ENCODE data around the gene ASGR2. TPM values are rescaled to one million over a fixed set of nuclear protein-coding genes. Genes with fewer than 3 reads are reported as not detected.

ASGR2 gene
- total and polyA plus RNA-seq, 7 donors = 0.04 to 0.62 (median 0.29) TPM; not detected in 3

DNA sequence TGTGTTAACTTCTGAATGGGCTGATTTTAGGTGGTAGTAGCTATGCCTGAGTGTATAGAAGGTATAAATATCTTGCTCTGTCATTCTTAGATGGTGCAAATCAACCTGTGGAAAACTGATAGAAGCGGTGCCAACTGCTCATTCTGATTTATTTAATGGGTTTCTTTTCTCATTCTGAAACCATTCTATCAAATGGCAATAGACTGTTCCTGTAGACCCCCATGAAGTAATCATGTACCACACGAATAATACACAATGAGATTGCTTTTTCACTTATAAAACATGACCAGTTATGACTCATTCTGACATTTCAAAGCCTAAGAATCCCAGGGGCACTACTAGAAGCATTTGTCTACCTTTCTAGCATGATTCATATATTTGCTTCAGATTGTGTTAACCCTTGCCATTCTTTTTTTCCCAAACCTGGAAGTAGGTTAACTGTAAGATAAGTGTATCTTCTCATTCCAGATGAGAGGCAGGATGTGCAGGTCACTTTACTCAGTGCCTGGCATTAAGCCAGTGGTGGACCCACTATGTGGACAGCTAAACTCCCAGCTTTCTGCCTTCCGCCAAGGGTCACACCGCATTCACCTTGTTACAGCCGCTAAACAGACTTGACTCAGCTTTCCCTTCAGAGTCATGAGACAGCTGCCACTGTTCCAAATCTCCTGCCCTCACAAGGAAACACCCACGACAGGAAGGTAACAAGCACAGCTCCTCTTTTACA, 54.3 kb downstream of the ASGR2 start:
- TF ChIP-seq, protein P1, sequence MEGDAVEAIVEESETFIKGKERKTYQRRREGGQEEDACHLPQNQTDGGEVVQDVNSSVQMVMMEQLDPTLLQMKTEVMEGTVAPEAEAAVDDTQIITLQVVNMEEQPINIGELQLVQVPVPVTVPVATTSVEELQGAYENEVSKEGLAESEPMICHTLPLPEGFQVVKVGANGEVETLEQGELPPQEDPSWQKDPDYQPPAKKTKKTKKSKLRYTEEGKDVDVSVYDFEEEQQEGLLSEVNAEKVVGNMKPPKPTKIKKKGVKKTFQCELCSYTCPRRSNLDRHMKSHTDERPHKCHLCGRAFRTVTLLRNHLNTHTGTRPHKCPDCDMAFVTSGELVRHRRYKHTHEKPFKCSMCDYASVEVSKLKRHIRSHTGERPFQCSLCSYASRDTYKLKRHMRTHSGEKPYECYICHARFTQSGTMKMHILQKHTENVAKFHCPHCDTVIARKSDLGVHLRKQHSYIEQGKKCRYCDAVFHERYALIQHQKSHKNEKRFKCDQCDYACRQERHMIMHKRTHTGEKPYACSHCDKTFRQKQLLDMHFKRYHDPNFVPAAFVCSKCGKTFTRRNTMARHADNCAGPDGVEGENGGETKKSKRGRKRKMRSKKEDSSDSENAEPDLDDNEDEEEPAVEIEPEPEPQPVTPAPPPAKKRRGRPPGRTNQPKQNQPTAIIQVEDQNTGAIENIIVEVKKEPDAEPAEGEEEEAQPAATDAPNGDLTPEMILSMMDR (IDR thresholded peaks at IDR 0.05) = no peak
- Histone ChIP-seq H3K9me3 (no peaks in the 10 kb centered on the region), H3K36me3 (ENCODE audit: insufficient read depth in 1 of 2, low read depth in 1 of 2) (no peaks in the 10 kb centered on the region), H3K4me1 (no peaks in the 10 kb centered on the region), H3K27ac (no peak overlapping the region), H3K27me3 (ENCODE audit: insufficient read depth in 3 of 3, low read length in 2 of 3) (peaks cover 0 to 33% (median 0%) of the 10 kb centered on the region in 3 donors), H3K4me3 (no peak overlapping the region)
- no peak for DNase-seq
- WGBS, 3 donors = 42 to 49% (median 47%) methylated on average over 6 of the region's 6 CpGs
- intact Hi-C loops (cut with DNase I) = no loop called here
- ATAC-seq = no peak

DNA sequence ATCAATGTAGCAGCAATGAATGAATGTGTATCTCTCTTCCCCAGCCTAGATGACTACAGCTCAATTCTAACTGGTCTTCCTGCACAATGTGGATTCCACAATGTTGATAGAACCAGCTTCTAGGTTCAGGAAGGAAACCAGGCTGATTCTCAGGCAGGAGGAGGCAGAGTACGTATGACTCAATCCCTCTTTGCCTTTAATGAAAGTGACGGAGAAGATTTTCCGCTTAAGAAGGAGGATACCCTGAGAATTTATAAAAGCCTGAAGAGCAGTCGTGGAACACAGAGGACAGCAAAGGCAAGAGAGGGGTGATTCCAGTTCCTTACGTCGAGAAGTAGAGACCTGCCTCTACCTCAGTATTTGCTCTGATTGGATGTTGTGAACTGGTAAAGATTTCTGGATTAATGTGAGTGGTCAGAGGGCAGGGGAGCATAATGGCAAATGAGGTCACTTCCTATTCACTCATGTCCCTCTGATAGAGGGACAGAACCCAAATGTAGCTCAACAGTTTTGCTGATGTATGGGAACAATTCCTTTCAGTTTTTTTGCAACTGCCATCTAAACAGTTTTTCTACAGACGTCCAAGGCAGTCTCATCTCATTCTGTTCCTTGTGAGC, 55.7 kb downstream of the ASGR2 start:
- no peak overlapping the region for H3K4me3 ChIP-seq
- DNase-seq (no peak), ATAC-seq (no peak)
- no peaks in the 10 kb centered on the region for H3K36me3 ChIP-seq (ENCODE audit: insufficient read depth in 1 of 2, low read depth in 1 of 2)
- TF ChIP-seq, protein P1 (IDR thresholded peaks at IDR 0.05) = no peak
- no peaks in the 10 kb centered on the region for H3K9me3 ChIP-seq
- 53 to 56% (median 56%) methylated on average over 7 of the region's 7 CpGs for WGBS, 3 donors
- H3K27ac ChIP-seq = no peak overlapping the region
- intact Hi-C loops (cut with DNase I) = no loop called here
- no peaks in the 10 kb centered on the region for H3K4me1 ChIP-seq
- H3K27me3 ChIP-seq (ENCODE audit: insufficient read depth in 3 of 3, low read length in 2 of 3) = peaks cover 0 to 26% (median 0%) of the 10 kb centered on the region in 3 donors

DNA sequence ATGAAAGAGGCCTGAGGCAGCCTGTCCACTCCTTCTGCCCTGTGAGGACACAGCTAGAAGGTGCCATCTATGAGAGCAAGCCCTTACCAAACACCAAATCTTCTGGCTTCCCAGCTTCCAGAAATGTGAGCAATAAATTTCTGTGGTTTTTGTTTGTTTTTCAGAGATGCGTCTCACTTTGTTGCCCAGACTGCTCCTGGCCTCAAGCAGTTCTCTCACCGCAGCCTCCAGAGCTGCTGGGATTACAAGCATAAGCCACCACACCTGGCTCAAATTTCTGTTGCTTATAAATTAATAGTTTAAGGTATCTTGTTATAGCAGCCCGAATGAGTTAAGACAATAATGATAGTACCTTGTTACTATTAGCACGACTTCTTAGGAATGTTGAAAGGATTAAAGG, 58.2 kb downstream of the ASGR2 start:
- whole genome bisulfite sequencing, 3 donors = 54 to 78% (median 74%) methylated on average over 4 of the region's 4 CpGs
- ATAC-seq (no peak), DNase-seq (no peak)
- no peaks in the 10 kb centered on the region for H3K4me1 ChIP-seq
- H3K27ac ChIP-seq = no peak overlapping the region
- intact Hi-C loops (cut with DNase I) = no loop called here
- H3K36me3 ChIP-seq (ENCODE audit: insufficient read depth in 1 of 2, low read depth in 1 of 2) = no peaks in the 10 kb centered on the region
- H3K9me3 ChIP-seq = no peaks in the 10 kb centered on the region
- TF ChIP-seq, protein P1 (IDR thresholded peaks at IDR 0.05) = no peak
- peaks cover 0 to 8% (median 0%) of the 10 kb centered on the region in 3 donors for H3K27me3 ChIP-seq (ENCODE audit: insufficient read depth in 3 of 3, low read length in 2 of 3)
- no peak overlapping the region for H3K4me3 ChIP-seq

Other genes with a start within 250 kb of the ASGR2 start
- gene ALOX12, start 118.8 kb downstream of the ASGR2 start, total RNA-seq = not detected
- under 1 TPM in 1 of 3 donors, not detected in 2; 0.03 TPM for gene ALOX12, start 118.8 kb downstream of the ASGR2 start, polyA plus RNA-seq
- gene RNASEK, start 102.2 kb downstream of the ASGR2 start, total RNA-seq = 100 to 1,000 TPM; 113 to 148 (median 139) TPM
- 100 to 1,000 TPM; 233 to 321 (median 236) TPM for gene RNASEK, start 102.2 kb downstream of the ASGR2 start, polyA plus RNA-seq
- 10 to 100 TPM in 2 of 4 donors, 1 to 10 TPM in 2; 6.1 to 11.9 (median 10.1) TPM for gene BCL6B, start 91.8 kb downstream of the ASGR2 start, total RNA-seq
- gene BCL6B, start 91.8 kb downstream of the ASGR2 start, polyA plus RNA-seq = 1 to 10 TPM; 2.0 to 4.4 (median 4.3) TPM
- 1 to 10 TPM in 1 of 4 donors, under 1 TPM in 3; 0.57 to 1.5 (median 0.72) TPM for gene SLC16A13, start 78.8 kb downstream of the ASGR2 start, total RNA-seq
- under 1 TPM; 0.17 to 0.40 (median 0.40) TPM for gene SLC16A13, start 78.8 kb downstream of the ASGR2 start, polyA plus RNA-seq
- gene SLC16A11, start 70.7 kb downstream of the ASGR2 start, total RNA-seq = under 1 TPM in 2 of 4 donors, not detected in 2; 0.36 to 0.42 TPM
- gene SLC16A11, start 70.7 kb downstream of the ASGR2 start, polyA plus RNA-seq = 1 to 10 TPM in 1 of 3 donors, under 1 TPM in 2; 0.34 to 1.2 (median 0.77) TPM
- 1 to 10 TPM; 1.9 to 4.9 (median 2.4) TPM for gene CLEC10A, start 34.6 kb downstream of the ASGR2 start, total RNA-seq
- 1 to 10 TPM in 1 of 3 donors, under 1 TPM in 2; 0.69 to 2.4 (median 0.87) TPM for gene CLEC10A, start 34.6 kb downstream of the ASGR2 start, polyA plus RNA-seq
- under 1 TPM in 2 of 4 donors, not detected in 2; 0.26 to 0.39 TPM for gene ASGR1, start 64.5 kb upstream of the ASGR2 start, total RNA-seq
- under 1 TPM; 0.08 to 0.23 (median 0.21) TPM for gene ASGR1, start 64.5 kb upstream of the ASGR2 start, polyA plus RNA-seq
- gene DLG4, start 105.0 kb upstream of the ASGR2 start, total RNA-seq = 1 to 10 TPM; 3.2 to 8.9 (median 5.8) TPM
- 1 to 10 TPM; 1.5 to 5.8 (median 1.8) TPM for gene DLG4, start 105.0 kb upstream of the ASGR2 start, polyA plus RNA-seq
- gene ACADVL, start 105.1 kb upstream of the ASGR2 start, total RNA-seq = 1,000 to 10,000 TPM in 3 of 4 donors, 100 to 1,000 TPM in 1; 987 to 1,310 (median 1,099) TPM
- gene ACADVL, start 105.1 kb upstream of the ASGR2 start, polyA plus RNA-seq = 1,000 to 10,000 TPM in 1 of 3 donors, 100 to 1,000 TPM in 2; 538 to 1,030 (median 946) TPM
- gene DVL2, start 119.7 kb upstream of the ASGR2 start, total RNA-seq = 10 to 100 TPM; 11.4 to 19.6 (median 13.8) TPM
- 10 to 100 TPM; 10.0 to 22.1 (median 10.0) TPM for gene DVL2, start 119.7 kb upstream of the ASGR2 start, polyA plus RNA-seq
- 10 to 100 TPM; 20.9 to 28.8 (median 27.7) TPM for gene PHF23, start 124.6 kb upstream of the ASGR2 start, total RNA-seq
- 10 to 100 TPM; 24.0 to 43.3 (median 29.4) TPM for gene PHF23, start 124.6 kb upstream of the ASGR2 start, polyA plus RNA-seq
- gene GABARAP, start 127.6 kb upstream of the ASGR2 start, total RNA-seq = 100 to 1,000 TPM; 447 to 492 (median 481) TPM
- gene GABARAP, start 127.6 kb upstream of the ASGR2 start, polyA plus RNA-seq = 100 to 1,000 TPM; 344 to 569 (median 510) TPM
- 100 to 1,000 TPM; 208 to 332 (median 254) TPM for gene CTDNEP1, start 136.9 kb upstream of the ASGR2 start, total RNA-seq
- gene CTDNEP1, start 136.9 kb upstream of the ASGR2 start, polyA plus RNA-seq = 100 to 1,000 TPM; 171 to 281 (median 196) TPM
- gene ELP5, start 137.4 kb upstream of the ASGR2 start, total RNA-seq = 10 to 100 TPM; 55.7 to 87.0 (median 74.8) TPM
- gene ELP5, start 137.4 kb upstream of the ASGR2 start, polyA plus RNA-seq = 100 to 1,000 TPM in 1 of 3 donors, 10 to 100 TPM in 2; 50.4 to 104 (median 86.0) TPM
- gene CLDN7, start 147.7 kb upstream of the ASGR2 start, total RNA-seq = 1 to 10 TPM in 2 of 4 donors, under 1 TPM in 1, not detected in 1; 0.57 to 1.0 (median 1.0) TPM
- 1 to 10 TPM in 1 of 3 donors, under 1 TPM in 2; 0.48 to 1.1 (median 0.83) TPM for gene CLDN7, start 147.7 kb upstream of the ASGR2 start, polyA plus RNA-seq
- gene SLC2A4, start 166.9 kb upstream of the ASGR2 start, total RNA-seq = 100 to 1,000 TPM in 3 of 4 donors, 10 to 100 TPM in 1; 50.9 to 257 (median 139) TPM
- 100 to 1,000 TPM in 1 of 3 donors, 10 to 100 TPM in 2; 19.4 to 127 (median 33.8) TPM for gene SLC2A4, start 166.9 kb upstream of the ASGR2 start, polyA plus RNA-seq
- gene YBX2, start 179.8 kb upstream of the ASGR2 start, total RNA-seq = 1 to 10 TPM in 1 of 4 donors, under 1 TPM in 3; 0.37 to 1.0 (median 0.75) TPM
- 1 to 10 TPM in 1 of 3 donors, under 1 TPM in 2; 0.14 to 1.8 (median 0.21) TPM for gene YBX2, start 179.8 kb upstream of the ASGR2 start, polyA plus RNA-seq
- 100 to 1,000 TPM; 293 to 730 (median 567) TPM for gene EIF5A, start 192.8 kb upstream of the ASGR2 start, total RNA-seq
- 1,000 to 10,000 TPM in 1 of 3 donors, 100 to 1,000 TPM in 2; 468 to 1,107 (median 518) TPM for gene EIF5A, start 192.8 kb upstream of the ASGR2 start, polyA plus RNA-seq
- gene GPS2, start 200.5 kb upstream of the ASGR2 start, total RNA-seq = 100 to 1,000 TPM in 1 of 4 donors, 10 to 100 TPM in 3; 71.8 to 101 (median 82.5) TPM
- 100 to 1,000 TPM; 139 to 197 (median 146) TPM for gene GPS2, start 200.5 kb upstream of the ASGR2 start, polyA plus RNA-seq
- gene NEURL4, start 214.5 kb upstream of the ASGR2 start, total RNA-seq = 10 to 100 TPM; 24.0 to 53.8 (median 32.6) TPM
- 10 to 100 TPM; 20.7 to 38.7 (median 22.9) TPM for gene NEURL4, start 214.5 kb upstream of the ASGR2 start, polyA plus RNA-seq
- 10 to 100 TPM; 12.2 to 20.7 (median 15.7) TPM for gene ACAP1, start 221.7 kb upstream of the ASGR2 start, total RNA-seq
- 10 to 100 TPM in 1 of 3 donors, 1 to 10 TPM in 2; 1.9 to 11.9 (median 2.4) TPM for gene ACAP1, start 221.7 kb upstream of the ASGR2 start, polyA plus RNA-seq
- 1 to 10 TPM; 4.5 to 5.2 (median 5.1) TPM for gene KCTD11, start 237.3 kb upstream of the ASGR2 start, total RNA-seq
- 10 to 100 TPM in 1 of 3 donors, 1 to 10 TPM in 2; 2.9 to 13.2 (median 9.9) TPM for gene KCTD11, start 237.3 kb upstream of the ASGR2 start, polyA plus RNA-seq
- gene TMEM95, start 240.3 kb upstream of the ASGR2 start, total RNA-seq = not detected
- not detected for gene TMEM95, start 240.3 kb upstream of the ASGR2 start, polyA plus RNA-seq

Measured in psoas muscle (tissue), 8 donors.